ENCODE data around the gene ZNF841. TPM values are rescaled to one million over a fixed set of nuclear protein-coding genes. Genes with fewer than 3 reads are reported as not detected.

ZNF841 gene
- total and polyA plus RNA-seq, 4 donors, result 0.86 to 11.1 (median 4.2) TPM

GRCh38 chr19:52069653-52070052 is 25.9 kb downstream of the ZNF841 start:
- H3K4me3 ChIP-seq (ENCODE audit: low read depth in 1 of 3, low read length in 3 of 3), result peak overlapping the region in 2 of 3 donors; percentile 45 to 84
- no peak overlapping the region for H3K9ac ChIP-seq (ENCODE audit: low read depth in 1 of 2, low read length in 2 of 2)
- peaks cover 52 to 92% (median 68%) of the 10 kb centered on the region in 4 donors for H3K9me3 ChIP-seq (ENCODE audit: control insufficient read depth in 4 of 4, low read length in 3 of 4)
- no peaks in the 10 kb centered on the region for H3K4me1 ChIP-seq (ENCODE audit: control insufficient read depth in 4 of 4, insufficient read depth in 4 of 4, low read length in 3 of 4)
- H3K36me3 ChIP-seq (ENCODE audit: control insufficient read depth in 4 of 4, insufficient read depth in 3 of 4, low read depth in 1 of 4, low read length in 3 of 4), result peaks cover 14 to 85% (median 83%) of the 10 kb centered on the region in 4 donors
- no peaks in the 10 kb centered on the region for H3K27me3 ChIP-seq (ENCODE audit: control insufficient read depth in 4 of 4, insufficient read depth in 4 of 4, low read length in 3 of 4)
- H3K27ac ChIP-seq (ENCODE audit: low read depth in 1 of 2, low read length in 2 of 2), result no peak overlapping the region
- no peak for DNase-seq (ENCODE audit: low spot score)
- WGBS, result 96% methylated on average over 2 of the region's 2 CpGs
- no peak for TF ChIP-seq CTCF (IDR thresholded peaks at IDR 0.05; ENCODE audit: low read depth, low read length, missing input control)
- no peak for TF ChIP-seq RXRA (IDR thresholded peaks at IDR 0.05)
- no peak for TF ChIP-seq SP1 (IDR thresholded peaks at IDR 0.05)
- TF ChIP-seq JUND (IDR thresholded peaks at IDR 0.05), result no peak
- TF ChIP-seq YY1 (IDR thresholded peaks at IDR 0.05), result no peak
- no peak for TF ChIP-seq ATF3 (IDR thresholded peaks at IDR 0.05)

- Histone ChIP-seq H3K9me3 (ENCODE audit: control insufficient read depth in 4 of 4, low read length in 3 of 4) (peaks cover 64 to 90% (median 74%) of the 10 kb centered on the region in 4 donors), H3K27me3 (ENCODE audit: control insufficient read depth in 4 of 4, insufficient read depth in 4 of 4, low read length in 3 of 4) (no peaks in the 10 kb centered on the region), H3K4me3 (ENCODE audit: low read depth in 1 of 3, low read length in 3 of 3) (peak overlapping the region in 2 of 3 donors; percentile 41 to 81), H3K9ac (ENCODE audit: low read depth in 1 of 2, low read length in 2 of 2) (no peak overlapping the region), H3K36me3 (ENCODE audit: control insufficient read depth in 4 of 4, insufficient read depth in 3 of 4, low read depth in 1 of 4, low read length in 3 of 4) (peaks cover 12 to 66% (median 57%) of the 10 kb centered on the region in 4 donors), H3K27ac (ENCODE audit: low read depth in 1 of 2, low read length in 2 of 2) (no peak overlapping the region), H3K4me1 (ENCODE audit: control insufficient read depth in 4 of 4, insufficient read depth in 4 of 4, low read length in 3 of 4) (no peaks in the 10 kb centered on the region)
- 97% methylated on average over 6 of the region's 6 CpGs for WGBS
- DNase-seq (ENCODE audit: low spot score), result no peak
- TF ChIP-seq CTCF (IDR thresholded peaks at IDR 0.05; ENCODE audit: low read depth, low read length, missing input control) (no peak), ATF3 (IDR thresholded peaks at IDR 0.05) (no peak), RXRA (IDR thresholded peaks at IDR 0.05) (no peak), TAF1 (conservative IDR thresholded peaks at IDR 0.05) (no peak), MAX (IDR thresholded peaks at IDR 0.05) (no peak), RAD21 (IDR thresholded peaks at IDR 0.05) (no peak), HNF4G (IDR thresholded peaks at IDR 0.05) (no peak), HNF4A (conservative IDR thresholded peaks at IDR 0.05) (no peak), GABPA (IDR thresholded peaks at IDR 0.05 in 1 of 2, conservative IDR thresholded peaks at IDR 0.05 in 1 of 2) (no peak), SP1 (IDR thresholded peaks at IDR 0.05) (no peak), YY1 (IDR thresholded peaks at IDR 0.05) (no peak)
Observed at GRCh38 chr19:52066258-52066863, 29.2 kb downstream of the ZNF841 start.
